ENCODE data around the gene ZNF341.

ZNF341 gene

GRCh38 chr20:33824852-33825251, 93.1 kb downstream of the ZNF341 start:
- Histone ChIP-seq H3K4me3 (ENCODE audit: low read depth, low read length) (no peak overlapping the region), H3K9me3 (ENCODE audit: control insufficient read depth, insufficient read depth, low read depth, low read length) (no peaks in the 10 kb centered on the region), H3K4me1 (ENCODE audit: control insufficient read depth, insufficient read depth, low read length) (peaks cover 16% of the 10 kb centered on the region), H3K27ac (ENCODE audit: extremely low read depth, low read depth, low read length) (no peak overlapping the region), H3K36me3 (ENCODE audit: control insufficient read depth in 2 of 2, insufficient read depth in 1 of 2, low read length in 2 of 2) (no peaks in the 10 kb centered on the region)
- POLR2A ChIA-PET, result interaction anchor here (0.5 to 1.7 kb wide), 2 partner anchors 93 to 206 kb away, joined by 3 to 4 read pairs; partner anchors contain the start of gene ZNF341
- CTCF ChIA-PET, result no interaction called here
- TF ChIP-seq, protein P1, sequence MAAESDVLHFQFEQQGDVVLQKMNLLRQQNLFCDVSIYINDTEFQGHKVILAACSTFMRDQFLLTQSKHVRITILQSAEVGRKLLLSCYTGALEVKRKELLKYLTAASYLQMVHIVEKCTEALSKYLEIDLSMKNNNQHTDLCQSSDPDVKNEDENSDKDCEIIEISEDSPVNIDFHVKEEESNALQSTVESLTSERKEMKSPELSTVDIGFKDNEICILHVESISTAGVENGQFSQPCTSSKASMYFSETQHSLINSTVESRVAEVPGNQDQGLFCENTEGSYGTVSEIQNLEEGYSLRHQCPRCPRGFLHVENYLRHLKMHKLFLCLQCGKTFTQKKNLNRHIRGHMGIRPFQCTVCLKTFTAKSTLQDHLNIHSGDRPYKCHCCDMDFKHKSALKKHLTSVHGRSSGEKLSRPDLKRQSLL (tag by site-specific recombination; IDR thresholded peaks at IDR 0.05), result no peak
- TF ChIP-seq ZNF571 (tag by site-specific recombination; IDR thresholded peaks at IDR 0.05) (no peak), FEZF1 (tag by site-specific recombination; IDR thresholded peaks at IDR 0.05) (no peak), ZNF155 (tag by site-specific recombination; IDR thresholded peaks at IDR 0.05) (no peak), ZNF221 (tag by site-specific recombination; IDR thresholded peaks at IDR 0.05; ENCODE audit: borderline replicate concordance) (no peak), ZNF341 (tag by site-specific recombination; IDR thresholded peaks at IDR 0.05; ENCODE audit: low read depth) (no peak), ZNF423 (tag by site-specific recombination; IDR thresholded peaks at IDR 0.05) (no peak), ZFP69B (tag by site-specific recombination; IDR thresholded peaks at IDR 0.05) (no peak)

- H3K36me3 ChIP-seq (ENCODE audit: control insufficient read depth in 2 of 2, insufficient read depth in 1 of 2, low read length in 2 of 2), result no peaks in the 10 kb centered on the region
- no peak overlapping the region for H3K27ac ChIP-seq (ENCODE audit: extremely low read depth, low read depth, low read length)
- no peaks in the 10 kb centered on the region for H3K9me3 ChIP-seq (ENCODE audit: control insufficient read depth, insufficient read depth, low read depth, low read length)
- no peak overlapping the region for H3K4me3 ChIP-seq (ENCODE audit: low read depth, low read length)
- CTCF ChIA-PET, result interaction anchor here (0.7 kb wide), 1 partner anchor 33 kb away, joined by 4 read pairs; no protein-coding TSS in a partner anchor
- POLR2A ChIA-PET, result interaction anchor here (0.6 to 1.7 kb wide), 3 partner anchors 93 to 287 kb away, joined by 3 to 7 read pairs (median 4); partner anchors contain the start of genes EIF2S2 and ZNF341
- TF ChIP-seq ZNF600 (tag by site-specific recombination; IDR thresholded peaks at IDR 0.05), result peak; percentile 43; the same call in 1 of the 2 replicates
- TF ChIP-seq BCL11B (tag by site-specific recombination; IDR thresholded peaks at IDR 0.05; ENCODE audit: low read depth), result no peak
- TF ChIP-seq PATZ1 (tag by site-specific recombination; IDR thresholded peaks at IDR 0.05), result no peak
- peak; percentile 70 for TF ChIP-seq KLF1 (tag by site-specific recombination; IDR thresholded peaks at IDR 0.05)
- no peak for TF ChIP-seq ZNF184 (tag by site-specific recombination; IDR thresholded peaks at IDR 0.05)
- TF ChIP-seq ZNF10 (tag by site-specific recombination; IDR thresholded peaks at IDR 0.05), result peak; percentile 59
- H3K4me1 ChIP-seq (ENCODE audit: control insufficient read depth, insufficient read depth, low read length), result peaks cover 16% of the 10 kb centered on the region
These were observed 93.8 kb downstream of the ZNF341 start for GRCh38 chr20:33825340-33826269.

GRCh38 chr20:33826270-33826897, 94.6 kb downstream of the ZNF341 start:
- Histone ChIP-seq H3K4me3 (ENCODE audit: low read depth, low read length) (no peak overlapping the region), H3K36me3 (ENCODE audit: control insufficient read depth in 2 of 2, insufficient read depth in 1 of 2, low read length in 2 of 2) (no peaks in the 10 kb centered on the region), H3K27ac (ENCODE audit: extremely low read depth, low read depth, low read length) (no peak overlapping the region), H3K9me3 (ENCODE audit: control insufficient read depth, insufficient read depth, low read depth, low read length) (no peaks in the 10 kb centered on the region), H3K4me1 (ENCODE audit: control insufficient read depth, insufficient read depth, low read length) (peaks cover 16% of the 10 kb centered on the region)
- POLR2A ChIA-PET, result interaction anchor here (0.6 to 1.7 kb wide), 3 partner anchors 94 to 286 kb away, joined by 3 to 7 read pairs (median 4); partner anchors contain the start of genes EIF2S2 and ZNF341
- CTCF ChIA-PET, result interaction anchor here (0.7 kb wide), 1 partner anchor 34 kb away, joined by 4 read pairs; no protein-coding TSS in a partner anchor
- TF ChIP-seq, protein P2, sequence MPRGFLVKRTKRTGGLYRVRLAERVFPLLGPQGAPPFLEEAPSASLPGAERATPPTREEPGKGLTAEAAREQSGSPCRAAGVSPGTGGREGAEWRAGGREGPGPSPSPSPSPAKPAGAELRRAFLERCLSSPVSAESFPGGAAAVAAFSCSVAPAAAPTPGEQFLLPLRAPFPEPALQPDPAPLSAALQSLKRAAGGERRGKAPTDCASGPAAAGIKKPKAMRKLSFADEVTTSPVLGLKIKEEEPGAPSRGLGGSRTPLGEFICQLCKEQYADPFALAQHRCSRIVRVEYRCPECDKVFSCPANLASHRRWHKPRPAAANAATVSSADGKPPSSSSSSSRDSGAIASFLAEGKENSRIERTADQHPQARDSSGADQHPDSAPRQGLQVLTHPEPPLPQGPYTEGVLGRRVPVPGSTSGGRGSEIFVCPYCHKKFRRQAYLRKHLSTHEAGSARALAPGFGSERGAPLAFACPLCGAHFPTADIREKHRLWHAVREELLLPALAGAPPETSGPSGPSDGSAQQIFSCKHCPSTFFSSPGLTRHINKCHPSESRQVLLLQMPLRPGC (tag by site-specific recombination; IDR thresholded peaks at IDR 0.05), result no peak
- no peak for TF ChIP-seq ZNF521 (tag by site-specific recombination; IDR thresholded peaks at IDR 0.05)
- TF ChIP-seq ZNF24 (tag by site-specific recombination; IDR thresholded peaks at IDR 0.05), result no peak
- TF ChIP-seq ZNF10 (tag by site-specific recombination; IDR thresholded peaks at IDR 0.05), result no peak
- no peak for TF ChIP-seq ZNF624 (tag by site-specific recombination; IDR thresholded peaks at IDR 0.05)
- TF ChIP-seq ZNF416 (tag by site-specific recombination; IDR thresholded peaks at IDR 0.05), result no peak
- no peak for TF ChIP-seq ZNF621 (tag by site-specific recombination; IDR thresholded peaks at IDR 0.05)
- no peak for TF ChIP-seq ZNF366 (tag by site-specific recombination; conservative IDR thresholded peaks at IDR 0.05)
- TF ChIP-seq, protein P3, sequence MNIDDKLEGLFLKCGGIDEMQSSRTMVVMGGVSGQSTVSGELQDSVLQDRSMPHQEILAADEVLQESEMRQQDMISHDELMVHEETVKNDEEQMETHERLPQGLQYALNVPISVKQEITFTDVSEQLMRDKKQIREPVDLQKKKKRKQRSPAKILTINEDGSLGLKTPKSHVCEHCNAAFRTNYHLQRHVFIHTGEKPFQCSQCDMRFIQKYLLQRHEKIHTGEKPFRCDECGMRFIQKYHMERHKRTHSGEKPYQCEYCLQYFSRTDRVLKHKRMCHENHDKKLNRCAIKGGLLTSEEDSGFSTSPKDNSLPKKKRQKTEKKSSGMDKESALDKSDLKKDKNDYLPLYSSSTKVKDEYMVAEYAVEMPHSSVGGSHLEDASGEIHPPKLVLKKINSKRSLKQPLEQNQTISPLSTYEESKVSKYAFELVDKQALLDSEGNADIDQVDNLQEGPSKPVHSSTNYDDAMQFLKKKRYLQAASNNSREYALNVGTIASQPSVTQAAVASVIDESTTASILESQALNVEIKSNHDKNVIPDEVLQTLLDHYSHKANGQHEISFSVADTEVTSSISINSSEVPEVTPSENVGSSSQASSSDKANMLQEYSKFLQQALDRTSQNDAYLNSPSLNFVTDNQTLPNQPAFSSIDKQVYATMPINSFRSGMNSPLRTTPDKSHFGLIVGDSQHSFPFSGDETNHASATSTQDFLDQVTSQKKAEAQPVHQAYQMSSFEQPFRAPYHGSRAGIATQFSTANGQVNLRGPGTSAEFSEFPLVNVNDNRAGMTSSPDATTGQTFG (tag by site-specific recombination; IDR thresholded peaks at IDR 0.05; ENCODE audit: borderline replicate concordance), result no peak

Data from HEK293 (cell line).